Panc1 (cell line): ENCODE data around the gene SEH1L. TPM values are rescaled to one million over a fixed set of nuclear protein-coding genes. Genes with fewer than 3 reads are reported as not detected.

Experiments used
- ATAC-seq: fragments of 200-7000 bp; cut with Tn5 transposase; 2 replicates; pipeline ENCODE4 v1.9.1; 2020; ENCODE audit warnings: mild to moderate bottlenecking, moderate library complexity
- BruUV-seq: library from RNA; stranded (reverse); fragments of 400-500 nt; replicated peaks from 2 replicates; lab custom pipeline; 2021; lab: Mats Ljungman, UMichigan
- CTCF ChIA-PET: fragments of 300-600 bp; sonication (Branson Sonifier 250); formaldehyde crosslinking; loops from one replicate; lab custom pipeline; 2022; ENCODE audit warnings: antibody characterized with exemption; lab: Charles Lee
- POLR2A ChIA-PET: fragments of 300-600 bp; sonication (Branson Sonifier 250); formaldehyde crosslinking; loops from one replicate; lab custom pipeline; 2022; ENCODE audit warnings: antibody characterized with exemption; lab: Charles Lee
- DNase-seq: peaks from one replicate; pipeline ENCODE4 v3.0.0-alpha.2; 2010; ENCODE audit warnings: low read depth, low spot score
- H3K27ac ChIP-seq: 2 replicates; pipeline ENCODE4 v1.5.1; 2011; ENCODE audit warnings: mild to moderate bottlenecking, low read length, inconsistent platforms
- H3K27me3 ChIP-seq: fragments of 200-500 bp; sonication (Bioruptor generic); 2 replicates; pipeline ENCODE4 v1.6.0; 2014; ENCODE audit warnings: low read length, inconsistent platforms; ENCODE audit not compliant: control insufficient read depth, insufficient read depth
- H3K36me3 ChIP-seq: fragments of 200-500 bp; sonication (Bioruptor generic); 2 replicates; pipeline ENCODE4 v1.5.1; 2014; ENCODE audit warnings: inconsistent platforms, mild to moderate bottlenecking, low read length, moderate library complexity; ENCODE audit not compliant: control insufficient read depth, insufficient read depth
- H3K4me1 ChIP-seq: 2 replicates; pipeline ENCODE4 v1.5.1; 2011; ENCODE audit warnings: inconsistent platforms, mild to moderate bottlenecking, low read length, moderate library complexity; ENCODE audit not compliant: control insufficient read depth, insufficient read depth
- H3K4me3 ChIP-seq, 2 experiments: 2 replicates each; pipeline ENCODE4 v1.5.1; 2011 to 2012; ENCODE audit warnings: low read depth in 2 of 2, low read length in 2 of 2, mild to moderate bottlenecking in 2 of 2, inconsistent platforms in 1 of 2, moderate library complexity in 1 of 2
- H3K9me3 ChIP-seq: fragments of 200-500 bp; sonication (Bioruptor generic); 2 replicates; pipeline ENCODE4 v1.5.1; 2014; ENCODE audit warnings: low read depth, mild to moderate bottlenecking, inconsistent platforms, low read length, moderate library complexity; ENCODE audit not compliant: control insufficient read depth, insufficient read depth
- POLR2AphosphoS5 ChIP-seq: IDR thresholded peaks from 2 replicates; pipeline ENCODE4 v1.6.1; 2012; ENCODE audit warnings: mild to moderate bottlenecking, low read depth, low read length, moderate library complexity
- SIN3A ChIP-seq: IDR thresholded peaks from 2 replicates; pipeline ENCODE4 v1.6.1; 2012; ENCODE audit warnings: low read depth, mild to moderate bottlenecking, low read length, moderate library complexity, borderline replicate concordance; ENCODE audit not compliant: insufficient read depth
- TCF7L2 ChIP-seq: IDR thresholded peaks from 2 replicates; pipeline ENCODE4 v1.6.1; 2011; ENCODE audit warnings: mild to moderate bottlenecking, low read depth, low read length, inconsistent platforms
- in situ Hi-C: cut with HindIII; loops from 2 replicates; pipeline ENCODE4 v1.10.0; 2016; ENCODE audit warnings: low sequenced_read_pairs, low pct_unique_long_range_greater_than_20kb
- intact Hi-C: fragments of 100-400 bp; cut with micrococcal nuclease; formaldehyde crosslinking; loops from one replicate; pipeline ENCODE4 v1.10.0; 2022; ENCODE audit not compliant: unreplicated experiment
- total RNA-seq: library from RNA; stranded (reverse); gene quantifications from one replicate; pipeline ENCODE4 v1.2.1, GENCODE V29; 2021; ENCODE audit not compliant: unreplicated experiment
- TF ChIP-seq, protein P1 (sequence below), 2 experiments: IDR thresholded peaks; 2 replicates each; pipeline ENCODE4 v1.6.1; 2011 to 2012; ENCODE audit warnings: low read depth in 2 of 2, control low read depth in 1 of 2, low read length in 1 of 2, mild to moderate bottlenecking in 1 of 2, moderate library complexity in 1 of 2; ENCODE audit not compliant: insufficient read depth in 1 of 2
- TF ChIP-seq, protein P2 (sequence below): fragments of 450-650 bp; IDR thresholded peaks from 2 replicates; pipeline ENCODE4 v1.5.1; 2017; ENCODE audit warnings: mild to moderate bottlenecking

SEH1L gene
- total RNA-seq, 1 experiment from 2014 or later = 86.5 TPM

DNA sequence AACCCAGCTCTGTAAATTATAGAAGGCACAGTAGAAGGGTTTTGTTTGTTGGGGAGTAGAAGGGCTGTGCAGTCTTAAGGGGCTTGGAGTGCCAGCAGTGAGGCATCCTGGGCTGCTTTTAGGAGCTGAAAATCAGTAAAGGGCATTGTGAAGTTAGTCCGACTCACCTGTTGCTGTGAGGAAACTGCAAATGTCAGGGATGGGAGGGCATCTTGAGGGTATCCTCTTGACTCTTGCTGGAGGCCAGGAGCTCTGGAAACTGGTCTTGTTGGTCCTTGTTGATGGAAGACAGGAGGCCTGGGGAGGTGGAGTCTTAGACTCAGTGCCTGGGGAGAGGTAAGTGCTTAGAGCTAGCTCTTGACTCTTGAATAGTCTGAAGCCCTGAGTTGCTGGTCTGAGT is 57.5 kb downstream of the SEH1L start:
- no peak for DNase-seq
- no peaks in the 10 kb centered on the region for H3K9me3 ChIP-seq
- in situ Hi-C loops = no loop called here
- peaks cover 10% of the 10 kb centered on the region; the same call in 1 of the 2 replicates for H3K36me3 ChIP-seq
- no peak overlapping the region for H3K27ac ChIP-seq
- no peak overlapping the region for H3K4me3 ChIP-seq
- no TSS peak for BruUV-seq
- POLR2A ChIA-PET = no interaction called here
- H3K27me3 ChIP-seq = no peaks in the 10 kb centered on the region
- intact Hi-C loops = no loop called here
- no peaks in the 10 kb centered on the region for H3K4me1 ChIP-seq
- no peak; the same call in 1 of the 2 replicates for ATAC-seq
- TF ChIP-seq POLR2AphosphoS5 (no peak), TCF7L2 (no peak), SIN3A (no peak)
- TF ChIP-seq, protein P1, sequence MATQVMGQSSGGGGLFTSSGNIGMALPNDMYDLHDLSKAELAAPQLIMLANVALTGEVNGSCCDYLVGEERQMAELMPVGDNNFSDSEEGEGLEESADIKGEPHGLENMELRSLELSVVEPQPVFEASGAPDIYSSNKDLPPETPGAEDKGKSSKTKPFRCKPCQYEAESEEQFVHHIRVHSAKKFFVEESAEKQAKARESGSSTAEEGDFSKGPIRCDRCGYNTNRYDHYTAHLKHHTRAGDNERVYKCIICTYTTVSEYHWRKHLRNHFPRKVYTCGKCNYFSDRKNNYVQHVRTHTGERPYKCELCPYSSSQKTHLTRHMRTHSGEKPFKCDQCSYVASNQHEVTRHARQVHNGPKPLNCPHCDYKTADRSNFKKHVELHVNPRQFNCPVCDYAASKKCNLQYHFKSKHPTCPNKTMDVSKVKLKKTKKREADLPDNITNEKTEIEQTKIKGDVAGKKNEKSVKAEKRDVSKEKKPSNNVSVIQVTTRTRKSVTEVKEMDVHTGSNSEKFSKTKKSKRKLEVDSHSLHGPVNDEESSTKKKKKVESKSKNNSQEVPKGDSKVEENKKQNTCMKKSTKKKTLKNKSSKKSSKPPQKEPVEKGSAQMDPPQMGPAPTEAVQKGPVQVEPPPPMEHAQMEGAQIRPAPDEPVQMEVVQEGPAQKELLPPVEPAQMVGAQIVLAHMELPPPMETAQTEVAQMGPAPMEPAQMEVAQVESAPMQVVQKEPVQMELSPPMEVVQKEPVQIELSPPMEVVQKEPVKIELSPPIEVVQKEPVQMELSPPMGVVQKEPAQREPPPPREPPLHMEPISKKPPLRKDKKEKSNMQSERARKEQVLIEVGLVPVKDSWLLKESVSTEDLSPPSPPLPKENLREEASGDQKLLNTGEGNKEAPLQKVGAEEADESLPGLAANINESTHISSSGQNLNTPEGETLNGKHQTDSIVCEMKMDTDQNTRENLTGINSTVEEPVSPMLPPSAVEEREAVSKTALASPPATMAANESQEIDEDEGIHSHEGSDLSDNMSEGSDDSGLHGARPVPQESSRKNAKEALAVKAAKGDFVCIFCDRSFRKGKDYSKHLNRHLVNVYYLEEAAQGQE (IDR thresholded peaks at IDR 0.05; ENCODE audit: insufficient read depth in 1 of 2, low read depth in 2 of 2, low read length in 1 of 2) = no peak
- TF ChIP-seq, protein P2, sequence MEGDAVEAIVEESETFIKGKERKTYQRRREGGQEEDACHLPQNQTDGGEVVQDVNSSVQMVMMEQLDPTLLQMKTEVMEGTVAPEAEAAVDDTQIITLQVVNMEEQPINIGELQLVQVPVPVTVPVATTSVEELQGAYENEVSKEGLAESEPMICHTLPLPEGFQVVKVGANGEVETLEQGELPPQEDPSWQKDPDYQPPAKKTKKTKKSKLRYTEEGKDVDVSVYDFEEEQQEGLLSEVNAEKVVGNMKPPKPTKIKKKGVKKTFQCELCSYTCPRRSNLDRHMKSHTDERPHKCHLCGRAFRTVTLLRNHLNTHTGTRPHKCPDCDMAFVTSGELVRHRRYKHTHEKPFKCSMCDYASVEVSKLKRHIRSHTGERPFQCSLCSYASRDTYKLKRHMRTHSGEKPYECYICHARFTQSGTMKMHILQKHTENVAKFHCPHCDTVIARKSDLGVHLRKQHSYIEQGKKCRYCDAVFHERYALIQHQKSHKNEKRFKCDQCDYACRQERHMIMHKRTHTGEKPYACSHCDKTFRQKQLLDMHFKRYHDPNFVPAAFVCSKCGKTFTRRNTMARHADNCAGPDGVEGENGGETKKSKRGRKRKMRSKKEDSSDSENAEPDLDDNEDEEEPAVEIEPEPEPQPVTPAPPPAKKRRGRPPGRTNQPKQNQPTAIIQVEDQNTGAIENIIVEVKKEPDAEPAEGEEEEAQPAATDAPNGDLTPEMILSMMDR = no peak
- CTCF ChIA-PET = no interaction called here

DNA sequence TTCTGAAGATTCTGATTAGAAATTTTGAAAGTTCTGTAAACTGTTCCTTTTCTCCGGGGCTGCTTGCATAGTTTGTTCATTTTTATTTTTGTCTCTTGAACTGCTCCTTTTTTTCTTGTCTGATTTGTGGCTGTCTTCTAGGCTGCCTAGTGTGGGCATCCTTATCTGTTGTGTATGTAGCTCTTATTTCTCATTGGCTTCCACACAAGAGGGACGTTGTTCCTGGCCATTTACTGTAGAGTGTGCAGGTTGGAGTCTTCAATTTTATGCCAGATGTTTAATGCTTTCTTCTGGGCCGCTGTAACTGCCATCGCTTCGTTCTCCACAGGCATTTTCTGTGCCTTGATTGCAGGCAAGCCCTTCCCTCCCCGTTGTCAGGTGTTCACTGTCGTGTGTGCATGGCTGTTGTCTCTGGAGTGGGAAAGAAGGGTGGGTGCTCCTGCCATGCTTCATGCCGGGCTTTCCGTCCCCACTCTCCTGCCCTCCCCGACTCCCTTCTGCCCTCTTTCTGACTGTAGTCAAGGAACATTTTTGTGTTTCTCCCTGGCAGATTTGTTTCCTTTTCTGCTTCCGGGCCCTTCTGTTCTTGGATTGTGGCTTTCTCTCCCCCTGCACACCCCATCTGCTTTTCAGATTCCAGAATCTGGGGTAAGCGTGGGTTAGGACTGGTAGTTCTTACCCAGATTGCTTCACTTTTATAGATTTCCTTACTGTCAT is 58.9 kb downstream of the SEH1L start:
- BruUV-seq = no TSS peak
- TF ChIP-seq, protein P1 (IDR thresholded peaks at IDR 0.05; ENCODE audit: insufficient read depth in 1 of 2, low read depth in 2 of 2, low read length in 1 of 2) = no peak
- TF ChIP-seq, protein P2 = no peak
- no peak for TF ChIP-seq SIN3A
- TF ChIP-seq TCF7L2 = no peak
- no peak for TF ChIP-seq POLR2AphosphoS5
- ChIA-PET CTCF (no interaction called here), POLR2A (no interaction called here)
- ATAC-seq = no peak
- Histone ChIP-seq H3K27me3 (no peaks in the 10 kb centered on the region), H3K36me3 (peaks cover 13% of the 10 kb centered on the region; the same call in 1 of the 2 replicates), H3K4me3 (no peak overlapping the region), H3K27ac (no peak overlapping the region), H3K4me1 (no peaks in the 10 kb centered on the region), H3K9me3 (no peaks in the 10 kb centered on the region)
- in situ Hi-C loops (no loop called here), intact Hi-C loops (no loop called here)
- no peak for DNase-seq
